Measurements from ENCODE around the gene CCDC142. TPM values are rescaled to one million over a fixed set of nuclear protein-coding genes. Genes with fewer than 3 reads are reported as not detected.

CCDC142 gene
- total and polyA plus RNA-seq, 9 of the 15 experiments (the other 6 are each of a cell fraction or from before 2014, with no cell fraction given): 0.55 to 11.7 (median 7.2) TPM

DNA sequence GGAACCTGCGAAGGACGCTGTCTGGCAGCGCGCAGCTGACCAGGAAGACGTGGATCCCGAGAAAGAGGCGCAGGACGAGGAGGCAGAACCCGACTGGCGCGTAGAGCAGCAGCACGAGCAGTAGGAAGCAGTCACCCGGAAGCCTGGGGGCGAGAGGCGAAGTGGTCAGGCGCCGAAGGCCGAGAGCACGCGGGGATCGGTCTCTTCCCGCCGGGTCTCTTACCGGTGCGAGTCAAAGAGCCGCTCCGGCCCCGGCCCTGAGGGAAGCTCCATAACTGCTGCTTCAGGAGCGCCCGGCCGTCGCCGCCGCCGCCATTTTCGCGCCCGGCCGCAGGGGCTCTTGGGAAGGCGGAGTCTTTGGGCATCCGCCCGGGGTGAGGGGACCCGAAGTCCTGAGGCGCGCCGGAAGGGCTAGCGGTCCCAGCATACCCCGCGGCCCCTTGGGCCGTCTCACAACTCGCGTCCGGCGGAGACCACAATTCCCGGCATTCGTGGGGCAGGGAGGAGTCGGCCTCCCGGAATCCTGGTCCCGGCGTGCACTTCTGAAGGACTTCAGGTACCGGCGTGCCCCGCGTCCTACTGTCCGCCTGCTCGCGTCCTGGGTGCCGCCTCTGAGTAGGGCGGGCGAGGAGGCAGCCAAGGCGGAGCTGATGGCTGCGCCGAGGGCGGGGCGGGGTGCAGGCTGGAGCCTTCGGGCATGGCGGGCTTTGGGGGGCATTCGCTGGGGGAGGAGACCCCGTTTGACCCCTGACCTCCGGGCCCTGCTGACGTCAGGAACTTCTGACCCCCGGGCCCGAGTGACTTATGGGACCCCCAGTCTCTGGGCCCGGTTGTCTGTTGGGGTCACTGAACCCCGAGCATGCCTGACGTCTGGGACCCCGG is 46.8 kb upstream of the CCDC142 start, which contains the start of the genes AUP1 and HTRA2 (continued):
- TF ChIP-seq, protein P1, sequence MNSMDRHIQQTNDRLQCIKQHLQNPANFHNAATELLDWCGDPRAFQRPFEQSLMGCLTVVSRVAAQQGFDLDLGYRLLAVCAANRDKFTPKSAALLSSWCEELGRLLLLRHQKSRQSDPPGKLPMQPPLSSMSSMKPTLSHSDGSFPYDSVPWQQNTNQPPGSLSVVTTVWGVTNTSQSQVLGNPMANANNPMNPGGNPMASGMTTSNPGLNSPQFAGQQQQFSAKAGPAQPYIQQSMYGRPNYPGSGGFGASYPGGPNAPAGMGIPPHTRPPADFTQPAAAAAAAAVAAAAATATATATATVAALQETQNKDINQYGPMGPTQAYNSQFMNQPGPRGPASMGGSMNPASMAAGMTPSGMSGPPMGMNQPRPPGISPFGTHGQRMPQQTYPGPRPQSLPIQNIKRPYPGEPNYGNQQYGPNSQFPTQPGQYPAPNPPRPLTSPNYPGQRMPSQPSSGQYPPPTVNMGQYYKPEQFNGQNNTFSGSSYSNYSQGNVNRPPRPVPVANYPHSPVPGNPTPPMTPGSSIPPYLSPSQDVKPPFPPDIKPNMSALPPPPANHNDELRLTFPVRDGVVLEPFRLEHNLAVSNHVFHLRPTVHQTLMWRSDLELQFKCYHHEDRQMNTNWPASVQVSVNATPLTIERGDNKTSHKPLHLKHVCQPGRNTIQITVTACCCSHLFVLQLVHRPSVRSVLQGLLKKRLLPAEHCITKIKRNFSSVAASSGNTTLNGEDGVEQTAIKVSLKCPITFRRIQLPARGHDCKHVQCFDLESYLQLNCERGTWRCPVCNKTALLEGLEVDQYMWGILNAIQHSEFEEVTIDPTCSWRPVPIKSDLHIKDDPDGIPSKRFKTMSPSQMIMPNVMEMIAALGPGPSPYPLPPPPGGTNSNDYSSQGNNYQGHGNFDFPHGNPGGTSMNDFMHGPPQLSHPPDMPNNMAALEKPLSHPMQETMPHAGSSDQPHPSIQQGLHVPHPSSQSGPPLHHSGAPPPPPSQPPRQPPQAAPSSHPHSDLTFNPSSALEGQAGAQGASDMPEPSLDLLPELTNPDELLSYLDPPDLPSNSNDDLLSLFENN (IDR thresholded peaks at IDR 0.05; ENCODE audit: low read depth in 2 of 2, low read length in 2 of 2): peak in 1 of 2 experiments; percentile 50; a peak in 1 of 4 replicates
- peak; percentile 94 for TF ChIP-seq FIP1L1 (IDR thresholded peaks at IDR 0.05; ENCODE audit: low read depth, low read length, poor library complexity, severe bottlenecking)
- TF ChIP-seq NR2C1 (IDR thresholded peaks at IDR 0.05): peak; percentile 88
- TF ChIP-seq NR2C1 (tag; IDR thresholded peaks at IDR 0.05): peak; percentile 90
- TF ChIP-seq KAT7 (CRISPR knock-in tag; IDR thresholded peaks at IDR 0.05; ENCODE audit: borderline replicate concordance): peak; percentile 74; the same call in 1 of the 2 replicates
- TF ChIP-seq YY1 (IDR thresholded peaks at IDR 0.05; ENCODE audit: borderline replicate concordance in 1 of 3, control insufficient read depth in 1 of 3, extremely low read depth in 1 of 3, insufficient read depth in 3 of 3, insufficient read length in 1 of 3, insufficient replicate concordance in 2 of 3, low read depth in 1 of 3, low read length in 2 of 3): peak; percentile 83 to 97 (median 94)
- TF ChIP-seq PHF20 (IDR thresholded peaks at IDR 0.05; ENCODE audit: partially characterized antibody): peak; percentile 87
- TF ChIP-seq, protein P2, sequence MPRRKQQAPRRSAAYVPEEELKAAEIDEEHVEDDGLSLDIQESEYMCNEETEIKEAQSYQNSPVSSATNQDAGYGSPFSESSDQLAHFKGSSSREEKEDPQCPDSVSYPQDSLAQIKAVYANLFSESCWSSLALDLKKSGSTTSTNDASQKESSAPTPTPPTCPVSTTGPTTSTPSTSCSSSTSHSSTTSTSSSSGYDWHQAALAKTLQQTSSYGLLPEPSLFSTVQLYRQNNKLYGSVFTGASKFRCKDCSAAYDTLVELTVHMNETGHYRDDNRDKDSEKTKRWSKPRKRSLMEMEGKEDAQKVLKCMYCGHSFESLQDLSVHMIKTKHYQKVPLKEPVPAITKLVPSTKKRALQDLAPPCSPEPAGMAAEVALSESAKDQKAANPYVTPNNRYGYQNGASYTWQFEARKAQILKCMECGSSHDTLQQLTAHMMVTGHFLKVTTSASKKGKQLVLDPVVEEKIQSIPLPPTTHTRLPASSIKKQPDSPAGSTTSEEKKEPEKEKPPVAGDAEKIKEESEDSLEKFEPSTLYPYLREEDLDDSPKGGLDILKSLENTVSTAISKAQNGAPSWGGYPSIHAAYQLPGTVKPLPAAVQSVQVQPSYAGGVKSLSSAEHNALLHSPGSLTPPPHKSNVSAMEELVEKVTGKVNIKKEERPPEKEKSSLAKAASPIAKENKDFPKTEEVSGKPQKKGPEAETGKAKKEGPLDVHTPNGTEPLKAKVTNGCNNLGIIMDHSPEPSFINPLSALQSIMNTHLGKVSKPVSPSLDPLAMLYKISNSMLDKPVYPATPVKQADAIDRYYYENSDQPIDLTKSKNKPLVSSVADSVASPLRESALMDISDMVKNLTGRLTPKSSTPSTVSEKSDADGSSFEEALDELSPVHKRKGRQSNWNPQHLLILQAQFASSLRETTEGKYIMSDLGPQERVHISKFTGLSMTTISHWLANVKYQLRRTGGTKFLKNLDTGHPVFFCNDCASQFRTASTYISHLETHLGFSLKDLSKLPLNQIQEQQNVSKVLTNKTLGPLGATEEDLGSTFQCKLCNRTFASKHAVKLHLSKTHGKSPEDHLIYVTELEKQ (CRISPR knock-in tag; IDR thresholded peaks at IDR 0.05): no peak
- no peak for TF ChIP-seq TSC22D4 (tag; IDR thresholded peaks at IDR 0.05)
- TF ChIP-seq RBFOX2 (IDR thresholded peaks at IDR 0.05; ENCODE audit: low read depth, low read length): peak; percentile 95
- TF ChIP-seq MCM5 (IDR thresholded peaks at IDR 0.05; ENCODE audit: low read depth): no peak
- TF ChIP-seq HDAC2 (IDR thresholded peaks at IDR 0.05): peak; percentile 39; the same call in 1 of the 2 replicates
- peak; percentile 87 for TF ChIP-seq RB1 (IDR thresholded peaks at IDR 0.05; ENCODE audit: low read depth)
- no peak for TF ChIP-seq MAFG (tag; conservative IDR thresholded peaks at IDR 0.05)

Data from K562 (cell line).